ENCODE measurements around the gene PHLDB2.

PHLDB2 gene

DNA sequence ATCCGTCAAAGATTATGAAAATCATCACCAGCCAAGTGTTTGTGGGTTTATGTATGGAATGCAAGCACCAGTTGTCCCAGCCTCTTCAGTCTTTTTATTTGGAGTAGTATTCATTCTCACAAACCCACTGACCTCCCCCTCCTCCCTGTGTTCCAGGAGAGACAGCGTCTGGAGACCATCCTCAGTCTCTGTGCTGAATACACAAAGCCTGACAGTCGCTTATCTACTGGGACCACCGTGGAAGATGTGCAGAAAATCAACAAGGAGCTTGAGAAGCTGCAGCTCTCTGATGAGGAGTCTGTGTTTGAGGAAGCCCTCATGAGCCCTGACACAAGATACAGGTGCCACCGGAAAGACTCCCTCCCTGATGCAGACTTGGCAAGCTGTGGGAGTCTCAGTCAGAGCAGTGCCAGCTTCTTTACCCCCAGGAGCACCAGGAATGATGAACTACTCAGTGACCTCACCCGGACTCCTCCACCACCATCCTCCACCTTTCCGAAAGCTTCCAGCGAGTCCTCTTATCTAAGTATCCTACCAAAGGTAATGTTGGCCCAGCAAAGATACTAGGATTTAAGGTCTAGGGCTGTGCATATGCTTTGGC, 54.2 kb downstream of the PHLDB2 start:
- H3K4me3 ChIP-seq (ENCODE audit: low read length): no peak overlapping the region
- no peak for TF ChIP-seq ZNF274 (IDR thresholded peaks at IDR 0.05; ENCODE audit: low read depth, low read length)

DNA sequence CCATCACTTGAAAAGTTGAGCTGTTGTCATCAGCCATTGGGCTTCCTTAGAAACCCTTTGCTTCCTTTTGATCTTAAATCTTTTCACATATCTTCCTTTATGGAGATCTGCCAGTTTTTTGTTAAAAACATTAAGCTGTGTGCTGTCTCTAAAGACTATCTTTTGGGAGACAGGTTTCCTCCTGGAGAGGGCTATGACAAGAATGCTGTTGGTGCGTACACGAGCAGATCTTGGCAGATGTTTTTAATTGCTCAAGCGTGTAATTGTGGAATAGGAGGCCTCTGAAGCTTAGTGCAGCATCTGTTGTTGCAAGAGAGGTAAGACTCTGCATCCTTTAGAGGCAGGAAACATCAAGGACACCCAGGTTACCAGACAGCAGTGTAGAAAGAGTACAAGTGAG, 56.8 kb downstream of the PHLDB2 start:
- no peak overlapping the region for H3K4me3 ChIP-seq (ENCODE audit: low read length)
- no peak for TF ChIP-seq ZNF274 (IDR thresholded peaks at IDR 0.05; ENCODE audit: low read depth, low read length)

DNA sequence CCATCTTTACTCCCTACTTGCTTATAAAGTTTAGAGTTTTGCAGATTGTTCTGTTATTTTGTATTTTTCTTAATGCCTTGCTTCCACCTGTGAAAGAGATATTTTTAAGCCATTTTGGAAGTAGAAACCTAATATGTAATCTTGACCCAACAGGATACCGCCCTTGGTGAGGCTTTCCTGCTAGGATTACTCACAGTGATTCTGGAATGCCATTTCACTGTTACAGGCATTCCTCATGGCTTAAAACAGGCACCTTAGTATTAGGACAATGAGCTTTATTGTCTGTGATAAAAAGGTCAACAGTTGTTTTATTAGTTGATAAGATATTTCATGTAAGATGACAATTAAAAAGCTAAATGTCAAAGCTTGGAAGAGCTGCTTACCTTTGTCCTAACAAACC, 58.2 kb downstream of the PHLDB2 start:
- no peak for TF ChIP-seq ZNF274 (IDR thresholded peaks at IDR 0.05; ENCODE audit: low read depth, low read length)

DNA sequence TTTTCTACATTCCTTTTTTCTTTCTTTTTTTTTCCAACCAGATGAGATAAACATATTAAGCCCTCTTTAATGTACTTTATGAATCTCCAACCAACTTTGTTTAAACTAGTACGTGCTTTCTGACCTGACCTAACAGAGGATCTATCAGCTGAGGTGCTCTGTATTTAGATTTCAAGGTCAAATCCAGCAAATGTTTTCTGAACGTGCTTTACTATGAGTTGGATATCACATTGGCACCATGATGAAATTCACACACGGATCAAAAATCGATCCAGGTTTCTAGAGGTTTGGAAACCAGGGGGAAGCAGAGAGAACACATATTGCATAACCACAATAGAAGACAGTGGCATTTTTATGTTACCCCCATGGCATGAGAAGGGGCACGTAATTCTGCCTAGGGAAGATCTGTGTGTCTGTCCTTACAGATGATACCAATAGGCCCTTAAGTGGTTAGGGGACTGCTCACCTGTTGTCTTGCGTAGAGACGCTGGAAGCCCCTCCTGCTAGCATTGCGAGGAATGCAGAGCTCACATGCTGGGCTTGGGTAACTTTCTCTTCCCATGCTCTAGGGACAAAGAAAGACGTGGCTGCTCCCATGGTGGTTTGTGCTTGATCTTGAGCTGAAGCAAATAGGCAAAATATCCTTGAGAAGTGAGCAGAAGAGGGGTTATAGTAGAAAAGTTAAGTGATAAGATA, 60.5 kb downstream of the PHLDB2 start:
- no peak for TF ChIP-seq ZNF274 (IDR thresholded peaks at IDR 0.05; ENCODE audit: low read depth, low read length)

More for the DNA sequence above, 58.2 kb downstream of the PHLDB2 start:
- H3K4me3 ChIP-seq (ENCODE audit: low read length): no peak overlapping the region

DNA sequence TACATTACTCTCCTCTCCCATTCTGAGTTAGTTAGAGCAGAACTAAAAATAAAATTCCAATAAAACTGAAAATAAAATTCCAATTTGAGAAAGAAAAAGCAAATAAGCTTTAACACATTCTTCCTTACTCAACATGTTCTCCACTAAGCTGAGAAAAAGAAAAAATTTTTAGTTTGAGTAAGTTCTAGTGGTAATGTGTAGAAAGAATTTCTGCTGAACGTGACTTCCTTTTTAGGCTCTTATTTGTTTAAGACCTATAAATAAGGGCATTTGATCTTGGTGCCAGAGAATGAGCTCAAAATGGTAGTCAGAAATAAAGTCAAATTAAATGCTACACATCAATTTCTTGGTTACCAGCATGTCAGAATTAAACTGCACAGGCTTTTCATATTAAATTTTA, 62.1 kb downstream of the PHLDB2 start:
- H3K4me3 ChIP-seq (ENCODE audit: low read length): no peak overlapping the region
- no peak for TF ChIP-seq ZNF274 (IDR thresholded peaks at IDR 0.05; ENCODE audit: low read depth, low read length)

More for the DNA sequence above, 60.5 kb downstream of the PHLDB2 start:
- H3K4me3 ChIP-seq (ENCODE audit: low read length): no peak overlapping the region

DNA sequence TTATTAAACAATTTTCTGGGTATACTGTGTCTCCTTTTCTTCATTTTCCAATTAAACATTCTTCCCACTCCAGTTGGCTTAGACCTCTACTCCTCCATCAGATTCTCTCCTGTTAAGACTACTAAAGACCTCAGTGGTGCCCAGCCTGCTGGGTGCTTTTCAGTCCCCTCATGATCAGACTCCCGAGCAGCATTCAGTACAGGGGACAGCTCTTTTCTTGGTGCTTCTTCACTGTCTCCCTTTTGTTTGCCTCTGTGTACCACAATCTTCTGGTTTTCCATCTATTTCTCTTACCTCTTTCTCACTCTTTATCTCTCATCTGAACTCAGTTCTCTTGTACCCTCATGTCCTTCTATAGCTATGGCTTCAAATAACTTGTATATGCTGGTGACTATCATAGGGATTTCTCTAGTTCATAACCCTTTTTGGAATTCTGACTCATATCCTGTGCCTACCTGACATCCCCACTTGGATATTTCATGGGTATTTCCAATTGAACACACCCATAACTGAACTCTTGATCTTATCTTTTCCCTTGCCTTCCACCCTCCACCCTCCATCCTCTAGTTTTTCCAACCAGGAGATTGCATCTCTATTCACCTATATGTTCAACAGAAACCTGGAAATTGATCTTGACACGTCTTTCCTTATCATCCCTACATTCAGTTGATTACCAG, 64.2 kb downstream of the PHLDB2 start:
- no peak overlapping the region for H3K4me3 ChIP-seq (ENCODE audit: low read length)

DNA sequence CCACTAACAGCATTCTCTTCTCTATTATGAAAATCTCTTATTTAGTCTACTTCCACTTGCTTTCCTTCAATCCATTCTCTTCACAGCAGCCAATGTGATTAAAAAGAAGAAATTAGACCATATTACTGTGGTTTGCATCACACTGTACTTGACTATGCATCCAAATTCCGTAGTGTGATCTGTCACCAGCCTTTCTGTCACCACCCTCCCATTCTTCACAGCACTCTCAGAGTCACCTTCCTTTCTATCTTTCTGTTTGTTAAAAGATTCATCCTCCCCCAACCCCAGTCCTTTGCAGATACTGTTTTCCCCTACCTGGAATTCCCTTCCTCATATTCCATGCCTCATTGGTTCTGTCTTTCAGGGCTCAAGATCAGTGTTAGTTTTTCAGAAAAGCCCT, 64.7 kb downstream of the PHLDB2 start:
- no peak for TF ChIP-seq ZNF274 (IDR thresholded peaks at IDR 0.05; ENCODE audit: low read depth, low read length)
- H3K4me3 ChIP-seq (ENCODE audit: low read length): no peak overlapping the region

More for the DNA sequence above, 64.2 kb downstream of the PHLDB2 start:
- no peak for TF ChIP-seq ZNF274 (IDR thresholded peaks at IDR 0.05; ENCODE audit: low read depth, low read length)

DNA sequence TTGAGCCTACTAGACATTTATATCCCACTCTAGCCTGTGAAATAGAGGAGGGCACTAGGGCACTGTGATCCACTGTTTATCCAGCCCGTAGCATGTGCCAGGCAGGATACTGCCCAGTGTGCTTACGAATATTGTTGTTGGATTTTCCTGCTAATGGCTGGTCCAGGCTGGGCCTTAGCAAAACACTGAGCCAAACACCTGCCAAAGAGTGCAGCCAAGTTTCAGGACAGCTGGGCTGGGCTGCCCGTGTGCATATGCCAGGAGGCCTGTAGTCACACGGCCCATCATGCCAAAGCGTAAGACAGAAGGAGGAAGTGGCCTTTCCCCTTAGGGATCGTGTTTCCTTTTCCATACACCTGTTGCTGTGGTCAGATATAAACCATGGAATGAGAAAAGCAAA, 65.2 kb downstream of the PHLDB2 start:
- no peak for TF ChIP-seq ZNF274 (IDR thresholded peaks at IDR 0.05; ENCODE audit: low read depth, low read length)
- no peak overlapping the region for H3K4me3 ChIP-seq (ENCODE audit: low read length)

DNA sequence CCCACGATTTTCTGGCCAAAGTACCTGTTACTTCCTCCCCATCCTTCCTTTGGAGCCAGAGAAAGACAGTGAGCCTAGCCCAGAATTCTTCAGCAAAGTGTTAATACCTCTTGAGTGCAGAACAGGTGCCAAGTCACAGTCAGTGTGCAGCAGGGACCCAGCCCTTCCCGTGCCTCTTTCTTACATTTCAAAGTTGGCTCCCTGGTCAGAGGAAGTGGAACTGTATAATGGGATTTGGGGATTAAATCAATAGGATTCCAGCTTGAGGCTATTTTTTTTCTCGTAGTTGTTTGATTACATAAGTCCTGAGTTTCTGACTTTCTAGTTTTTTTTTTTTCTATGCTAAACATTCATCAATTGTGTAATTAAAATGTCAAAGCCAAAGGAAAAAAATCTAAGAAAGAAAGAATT, 67.2 kb downstream of the PHLDB2 start:
- TF ChIP-seq ZNF274 (IDR thresholded peaks at IDR 0.05; ENCODE audit: low read depth, low read length): no peak
- H3K4me3 ChIP-seq (ENCODE audit: low read length): no peak overlapping the region

DNA sequence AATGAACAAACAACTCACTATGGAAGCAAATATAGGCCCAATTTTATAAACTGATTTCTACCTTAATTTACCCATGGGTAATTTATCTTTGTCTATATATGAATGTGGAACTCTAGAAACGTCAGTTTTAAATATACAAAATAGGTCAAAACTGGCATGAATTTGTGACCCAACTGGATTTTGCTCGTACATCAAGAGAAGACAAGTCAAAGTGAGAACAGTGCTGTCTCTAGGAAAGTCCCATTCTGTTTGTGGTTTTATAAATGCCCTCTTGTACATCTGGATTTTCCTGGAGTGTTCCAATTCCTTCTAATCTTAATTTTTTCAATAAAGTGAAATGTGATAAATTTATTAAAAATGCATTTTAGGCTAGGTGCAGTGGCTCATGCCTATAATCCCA, 69.5 kb downstream of the PHLDB2 start:
- TF ChIP-seq ZNF274 (IDR thresholded peaks at IDR 0.05; ENCODE audit: low read depth, low read length): no peak
- no peak overlapping the region for H3K4me3 ChIP-seq (ENCODE audit: low read length)

DNA sequence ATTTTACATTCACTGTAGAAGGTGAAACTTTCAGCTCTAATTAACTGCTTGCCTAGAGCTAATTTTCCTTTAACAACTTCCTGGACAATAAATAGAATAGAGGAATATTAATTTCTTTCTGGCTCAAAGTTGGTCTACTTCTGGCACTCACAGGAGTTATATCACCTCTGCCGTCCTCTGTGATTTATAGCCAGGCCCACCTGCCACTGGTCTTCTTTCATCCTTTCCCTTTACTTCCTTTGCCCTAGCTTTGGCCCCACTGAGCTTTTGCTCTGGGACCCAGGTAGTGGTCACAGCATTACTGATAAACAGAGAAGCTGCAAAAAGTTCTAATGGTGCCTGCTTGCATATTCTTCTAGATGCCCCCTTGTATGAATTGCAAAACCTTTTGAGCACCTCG, 70.4 kb downstream of the PHLDB2 start:
- TF ChIP-seq ZNF274 (IDR thresholded peaks at IDR 0.05; ENCODE audit: low read depth, low read length): no peak
- H3K4me3 ChIP-seq (ENCODE audit: low read length): no peak overlapping the region

DNA sequence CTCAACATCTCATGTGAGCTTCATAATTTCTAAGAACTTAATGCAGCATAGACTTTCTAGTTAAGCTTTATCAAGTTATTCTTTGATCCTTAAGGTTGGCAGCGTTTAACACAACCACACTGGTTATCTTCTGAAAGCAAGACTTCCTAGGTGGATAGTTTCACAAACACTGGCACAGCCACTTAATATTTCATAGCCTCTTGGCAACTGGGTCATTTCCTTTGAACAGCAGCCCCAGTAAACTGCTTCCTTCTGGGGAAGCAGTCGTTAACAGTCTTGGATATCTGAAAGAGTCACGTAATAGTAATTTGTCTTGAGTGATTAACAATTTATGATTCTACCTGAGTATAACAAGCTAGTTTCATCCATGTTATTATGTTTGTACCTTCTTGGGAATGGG, 73.9 kb downstream of the PHLDB2 start:
- TF ChIP-seq ZNF274 (IDR thresholded peaks at IDR 0.05; ENCODE audit: low read depth, low read length): no peak
- H3K4me3 ChIP-seq (ENCODE audit: low read length): no peak overlapping the region

DNA sequence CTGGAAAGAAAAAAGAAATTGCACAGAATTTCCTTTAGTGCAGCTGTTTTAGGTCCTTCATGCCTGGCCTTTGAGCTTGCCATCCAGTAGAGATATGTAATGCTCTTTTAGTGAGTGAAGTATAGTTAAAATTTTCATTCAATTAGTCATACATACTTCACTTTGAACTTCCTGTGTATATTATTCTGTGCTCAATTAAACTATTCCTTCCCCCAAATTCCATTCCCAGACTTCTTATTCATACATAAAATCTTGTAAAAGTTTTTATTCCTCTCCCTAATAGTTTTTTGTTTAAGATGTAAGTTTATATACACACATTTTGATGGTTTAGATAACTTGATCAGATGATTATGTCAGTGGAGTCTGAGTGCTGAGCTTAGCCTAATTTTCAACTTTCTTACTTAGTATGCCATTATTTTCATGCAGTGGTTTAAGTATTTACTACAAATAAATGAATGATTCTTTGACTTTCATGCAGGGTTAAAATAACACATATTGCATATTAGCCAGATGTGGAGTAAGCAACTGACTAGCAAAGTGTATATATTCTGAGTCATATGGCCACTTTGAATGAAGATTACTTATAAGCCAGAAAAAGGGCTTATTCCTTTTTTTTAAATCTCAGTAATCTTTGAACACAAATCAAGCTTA, 77.3 kb downstream of the PHLDB2 start:
- TF ChIP-seq ZNF274 (IDR thresholded peaks at IDR 0.05; ENCODE audit: low read depth, low read length): no peak

DNA sequence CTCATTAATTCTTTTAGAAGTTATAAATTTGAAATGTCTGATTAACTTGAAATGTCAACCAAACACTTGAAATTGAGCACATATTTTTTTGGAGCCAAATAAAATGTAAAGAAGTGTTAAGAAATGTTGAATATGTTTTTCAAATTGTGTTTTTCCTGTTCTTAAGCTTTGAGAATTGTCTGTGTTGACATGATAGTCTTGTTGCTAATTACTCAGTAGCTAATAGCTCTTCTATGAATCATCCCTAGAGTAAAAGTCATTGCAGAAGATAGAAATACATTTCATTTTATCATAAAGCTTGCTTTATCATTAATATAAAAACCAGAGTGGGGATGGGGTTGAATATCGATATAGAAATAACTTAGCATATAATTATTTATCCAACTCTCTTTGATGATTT, 77.9 kb downstream of the PHLDB2 start:
- no peak overlapping the region for H3K4me3 ChIP-seq (ENCODE audit: low read length)
- TF ChIP-seq ZNF274 (IDR thresholded peaks at IDR 0.05; ENCODE audit: low read depth, low read length): no peak

More for the DNA sequence above, 77.3 kb downstream of the PHLDB2 start:
- no peak overlapping the region for H3K4me3 ChIP-seq (ENCODE audit: low read length)

DNA sequence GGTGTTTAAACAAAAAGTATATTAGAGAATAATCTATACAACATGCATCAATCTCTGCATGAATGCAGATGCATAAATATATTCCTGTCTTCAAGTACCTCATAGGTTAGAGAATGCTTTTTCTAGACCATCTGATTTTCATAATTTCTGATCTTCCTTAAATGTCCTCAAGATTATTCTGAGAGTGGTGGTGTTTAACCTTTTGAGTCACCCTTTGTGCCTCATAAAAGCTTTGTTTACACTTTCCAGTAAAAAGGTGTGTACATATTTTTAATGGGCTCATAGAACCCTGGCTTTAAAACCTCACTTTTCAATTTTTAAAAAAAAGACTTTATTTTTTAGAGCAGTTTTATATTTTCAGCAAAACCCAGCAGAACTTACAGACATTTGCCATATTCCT, 78.8 kb downstream of the PHLDB2 start:
- no peak overlapping the region for H3K4me3 ChIP-seq (ENCODE audit: low read length)
- TF ChIP-seq ZNF274 (IDR thresholded peaks at IDR 0.05; ENCODE audit: low read depth, low read length): no peak

All from GM08714 (cell line).